Measurements from ENCODE around the gene RHBDF1.
"Not testable (repeated sequence)": the region's sequence is repeated elsewhere in the genome, so short reads cannot be mapped to it uniquely, and the experiment has no call there.

RHBDF1 gene

DNA sequence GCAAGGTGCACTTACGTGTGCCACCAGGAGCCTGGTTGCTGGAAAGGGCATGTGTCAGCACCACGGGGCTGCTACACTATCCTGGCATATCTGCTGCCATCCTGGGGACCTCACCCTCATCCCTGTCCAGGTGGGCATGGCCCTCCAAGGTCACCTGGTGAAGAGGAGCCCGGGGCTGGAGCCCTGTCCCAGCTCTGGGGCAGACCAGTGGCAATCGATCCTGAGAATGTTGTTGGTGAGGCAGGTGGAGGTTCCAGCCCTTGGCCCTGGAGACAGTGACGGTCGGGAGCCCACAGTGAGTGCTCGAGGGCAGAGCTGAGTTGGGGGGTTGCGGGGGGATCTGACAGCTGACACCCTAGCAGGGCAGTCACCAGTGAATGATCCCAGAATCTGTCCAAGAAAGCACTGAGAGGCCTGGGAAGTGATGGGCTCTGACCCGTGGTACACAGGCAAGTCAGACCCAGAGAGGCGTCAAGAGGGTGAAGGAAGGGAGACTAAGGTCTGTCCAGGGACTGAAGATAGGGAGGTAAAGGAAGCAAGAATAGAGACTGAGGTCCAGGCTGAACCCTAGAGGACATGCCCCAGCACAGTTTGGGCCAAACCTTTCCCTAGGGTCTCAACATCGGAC, 36.6 kb downstream of the RHBDF1 start:
- DNase-seq, result no peak

DNA sequence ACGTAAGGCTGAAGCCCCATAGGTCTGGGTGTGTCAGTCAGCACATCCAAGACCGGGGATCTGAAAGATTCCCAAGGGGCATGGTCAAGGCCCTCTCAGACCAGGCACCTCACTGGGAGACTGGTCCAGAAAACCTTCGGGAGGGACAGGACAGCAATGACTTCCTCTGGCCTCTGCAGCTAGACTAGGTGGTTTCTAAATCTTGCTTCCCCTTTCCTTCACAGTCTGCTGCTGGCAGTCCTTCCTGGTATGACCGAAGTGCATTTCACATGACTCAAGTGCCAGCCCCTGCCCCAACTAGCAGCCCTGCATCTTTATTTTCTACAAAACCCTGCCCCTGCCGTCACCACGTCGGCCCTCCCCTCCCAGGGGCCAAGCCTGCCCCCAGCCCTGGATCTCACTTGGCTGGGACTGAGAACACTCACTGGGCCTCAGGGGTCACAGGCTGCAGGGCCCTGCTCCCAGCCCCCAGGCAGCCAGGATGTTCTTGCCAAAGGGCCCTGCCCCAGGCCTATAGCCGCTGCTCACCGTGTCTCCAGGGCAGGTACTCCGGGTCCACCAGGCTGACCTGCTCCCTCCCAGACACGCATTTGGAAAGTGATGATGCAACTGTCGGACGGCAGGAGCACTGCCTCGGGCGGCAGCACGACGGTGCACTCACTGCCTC, 37.3 kb downstream of the RHBDF1 start:
- DNase-seq, result no peak

DNA sequence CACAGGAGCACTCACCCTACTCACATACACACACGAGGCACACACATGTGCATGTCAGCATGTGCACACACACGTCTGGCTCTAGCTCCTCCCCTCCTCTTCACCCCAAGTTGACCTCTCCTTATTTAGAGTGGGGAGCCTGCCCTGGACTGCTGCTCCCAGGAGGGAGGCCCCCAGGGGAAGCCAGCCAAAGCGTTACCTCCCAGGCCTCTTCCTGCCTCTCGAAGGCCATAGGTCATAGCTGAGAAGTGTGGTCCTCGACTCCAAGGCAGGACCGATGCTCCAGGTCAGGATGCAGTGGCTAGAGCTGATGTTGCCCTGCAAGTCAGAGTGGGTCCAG, 37.8 kb downstream of the RHBDF1 start:
- no peak for DNase-seq

DNA sequence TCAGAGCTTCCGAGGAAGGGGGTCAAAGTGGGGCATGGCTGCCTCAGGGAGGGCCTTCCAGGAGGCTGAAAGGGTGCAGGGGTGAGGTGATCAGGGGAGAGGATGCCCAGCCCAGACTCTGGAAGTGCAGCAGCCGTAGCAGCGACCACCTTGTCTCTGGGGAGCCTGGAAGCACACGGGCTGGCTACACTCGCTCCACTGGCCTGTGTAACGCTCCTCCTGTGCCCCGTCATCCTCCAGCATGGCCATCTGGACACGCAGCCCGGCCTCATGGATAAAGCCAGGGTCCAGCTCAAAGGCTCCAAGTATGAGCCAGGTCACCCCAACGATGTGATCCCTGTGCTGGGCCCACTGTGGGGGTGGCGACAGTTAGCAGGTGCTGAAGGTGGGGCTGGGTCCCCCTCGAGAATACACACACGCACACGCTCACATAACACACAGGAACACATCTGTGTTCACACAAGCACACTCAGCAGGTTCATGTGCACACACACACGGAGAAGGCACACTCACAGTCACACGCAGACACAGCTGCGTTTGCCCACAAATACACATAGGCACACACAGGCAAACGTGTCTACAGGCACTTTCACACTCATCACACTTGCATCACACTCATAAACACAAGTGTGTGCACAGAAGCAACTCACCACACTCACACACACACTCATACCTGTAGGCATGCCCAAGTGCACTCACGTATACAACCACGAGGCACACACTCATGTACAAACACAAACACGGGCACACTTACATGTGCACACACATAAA, 38.4 kb downstream of the RHBDF1 start:
- no peak for DNase-seq

DNA sequence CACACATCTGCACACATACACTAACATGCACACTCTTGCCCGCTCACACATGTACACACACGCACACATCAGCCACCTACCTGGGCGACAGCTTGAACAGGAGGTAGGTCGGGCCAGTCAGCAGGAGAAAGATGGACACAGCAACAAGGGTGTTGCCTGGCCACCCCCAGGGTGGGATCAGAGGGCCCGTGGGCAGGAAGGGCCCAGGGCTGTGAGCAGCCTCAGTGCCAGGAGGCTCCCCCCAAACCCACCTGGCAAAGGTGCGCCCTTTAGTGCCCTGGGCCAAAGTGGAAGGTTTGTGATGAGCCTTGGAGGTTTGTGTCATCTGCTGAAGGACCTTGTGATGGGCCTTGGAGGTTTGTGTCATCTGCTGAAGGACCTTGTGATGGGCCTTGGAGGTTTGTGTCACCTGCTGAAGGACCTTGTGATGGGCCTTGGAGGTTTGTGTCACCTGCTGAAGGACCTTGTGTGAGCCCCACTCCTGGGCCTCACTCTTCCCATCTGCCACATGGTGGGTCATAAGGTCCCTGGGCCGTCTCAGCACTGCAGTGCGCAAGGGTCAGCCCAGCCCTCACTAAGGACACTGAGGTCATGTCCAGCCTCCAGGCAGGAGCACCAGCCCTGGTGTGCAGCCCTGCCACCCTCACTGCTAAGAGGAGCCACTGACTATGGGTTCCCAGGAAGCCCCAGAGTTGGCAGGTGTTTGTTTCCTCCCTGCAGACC, 39.1 kb downstream of the RHBDF1 start:
- not testable (repeated sequence) for DNase-seq

DNA sequence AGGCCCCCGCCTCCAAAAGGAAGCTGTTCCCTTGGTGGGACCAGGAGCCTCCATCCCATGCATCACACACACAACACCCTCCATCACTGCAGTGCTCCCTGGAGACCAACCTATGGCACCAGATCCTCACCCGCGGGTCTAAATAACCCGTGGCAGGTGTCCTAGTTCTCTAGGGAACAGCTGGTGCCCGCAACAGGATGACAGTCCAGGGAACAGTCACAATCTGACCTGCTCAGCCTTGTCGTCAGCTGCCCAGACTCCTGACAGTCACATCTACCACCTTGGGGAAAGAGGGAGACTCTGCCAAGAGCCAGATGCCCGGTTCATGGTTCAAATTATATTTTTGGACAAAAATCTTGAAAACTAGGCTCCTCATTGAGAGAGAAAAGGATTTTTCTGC, 41.8 kb downstream of the RHBDF1 start:
- not testable (repeated sequence) for DNase-seq

DNA sequence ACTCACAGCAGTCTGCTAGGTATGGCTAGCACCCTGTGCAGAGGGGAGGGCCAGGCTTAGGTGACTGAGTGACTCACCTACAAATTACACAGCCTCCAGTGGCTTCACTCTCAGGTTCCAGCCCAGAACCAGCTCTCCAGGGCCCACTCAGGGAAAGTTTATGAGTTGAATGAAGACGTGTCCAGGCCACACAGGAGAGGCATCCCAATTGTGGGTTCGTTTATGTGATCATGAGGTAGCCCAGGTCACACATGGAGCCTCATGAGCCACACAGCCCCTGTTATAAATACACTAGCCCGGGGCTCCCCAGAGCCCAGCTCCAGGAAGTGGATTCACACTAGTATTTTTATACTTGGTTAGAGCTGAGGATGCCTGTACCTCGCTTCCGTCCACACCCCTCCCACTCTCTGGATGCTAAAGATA, 46.5 kb downstream of the RHBDF1 start:
- not testable (repeated sequence) for DNase-seq

DNA sequence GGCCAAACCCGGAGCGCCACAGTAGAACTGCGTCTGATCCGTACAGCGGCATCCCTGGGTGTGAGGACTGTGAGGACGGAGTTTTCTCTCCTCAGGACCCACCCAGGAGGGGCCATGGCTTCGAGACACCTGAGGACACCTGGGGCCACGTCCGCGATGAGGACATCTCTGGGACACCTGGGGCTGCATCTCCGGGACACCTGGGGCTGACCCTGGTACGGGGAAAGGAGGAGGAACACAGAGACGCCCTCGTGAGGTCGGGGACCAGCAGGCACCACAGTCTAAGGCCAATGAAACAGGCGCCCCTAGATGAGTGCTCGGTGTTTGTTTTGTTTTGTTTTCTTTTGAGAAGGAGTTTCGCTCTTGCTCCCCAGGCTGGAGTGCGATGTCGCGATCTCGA, 48.3 kb downstream of the RHBDF1 start:
- not testable (repeated sequence) for DNase-seq

DNA sequence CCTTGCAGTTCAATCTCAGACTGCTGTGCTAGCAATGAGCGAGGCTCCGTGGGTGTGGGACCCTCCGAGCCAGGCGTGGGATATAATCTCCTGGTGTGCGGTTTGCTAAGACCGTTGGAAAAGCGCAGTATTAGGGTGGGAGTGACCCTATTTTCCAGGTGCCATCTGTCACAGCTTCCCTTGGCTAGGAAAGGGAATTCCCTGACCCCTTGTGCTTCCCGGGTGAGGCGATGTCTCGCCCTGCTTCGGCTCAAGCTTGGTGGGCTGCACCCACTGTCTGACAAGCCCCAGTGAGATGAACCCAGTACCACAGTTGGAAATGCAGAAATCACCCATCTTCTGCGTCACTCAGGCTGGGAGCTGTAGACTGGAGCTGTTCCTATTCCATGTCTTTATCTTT, 51.5 kb downstream of the RHBDF1 start:
- DNase-seq, result not testable (repeated sequence)

DNA sequence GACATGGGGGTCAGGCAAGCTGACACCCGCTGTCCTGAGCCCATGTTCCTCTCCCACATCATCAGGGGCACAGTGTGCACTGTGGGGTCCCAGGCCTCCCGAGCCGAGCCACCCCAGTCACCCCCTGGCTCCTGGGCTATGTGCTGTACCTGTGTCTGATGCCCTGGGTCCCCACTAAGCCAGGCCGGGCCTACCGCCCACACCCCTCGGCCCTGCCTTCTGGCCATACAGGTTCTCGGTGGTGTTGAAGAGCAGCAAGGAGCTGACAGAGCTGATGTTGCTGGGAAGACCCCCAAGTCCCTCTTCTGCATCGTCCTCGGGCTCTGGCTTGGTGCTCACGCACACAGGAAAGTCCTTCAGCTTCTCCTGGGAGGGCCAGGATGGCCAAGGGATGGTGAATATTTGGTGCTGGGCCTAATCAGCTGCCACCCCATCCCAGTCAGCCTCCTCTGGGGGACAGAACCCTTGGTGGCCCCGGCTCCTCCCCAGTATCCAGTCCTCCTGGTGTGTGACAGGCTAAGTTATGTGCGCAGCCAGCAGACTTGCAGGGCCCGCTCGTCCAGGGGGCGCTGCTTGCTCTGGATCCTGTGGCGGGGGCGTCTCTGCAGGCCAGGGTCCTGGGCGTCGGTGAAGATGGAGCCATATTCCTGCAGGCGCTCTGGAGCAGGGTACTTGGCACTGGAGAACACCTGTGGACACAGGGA, 55.2 kb downstream of the RHBDF1 start:
- DNase-seq, result not testable (repeated sequence)

DNA sequence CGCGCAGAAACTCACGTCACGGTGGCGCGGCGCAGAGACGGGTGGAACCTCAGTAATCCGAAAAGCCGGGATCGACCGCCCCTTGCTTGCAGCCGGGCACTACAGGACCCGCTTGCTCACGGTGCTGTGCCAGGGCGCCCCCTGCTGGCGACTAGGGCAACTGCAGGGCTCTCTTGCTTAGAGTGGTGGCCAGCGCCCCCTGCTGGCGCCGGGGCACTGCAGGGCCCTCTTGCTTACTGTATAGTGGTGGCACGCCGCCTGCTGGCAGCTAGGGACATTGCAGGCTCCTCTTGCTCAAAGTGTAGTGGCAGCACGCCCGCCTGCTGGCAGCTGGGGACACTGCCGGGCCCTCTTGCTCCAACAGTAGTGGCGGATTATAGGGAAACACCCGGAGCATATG, 61.7 kb downstream of the RHBDF1 start:
- peak; percentile 74 for DNase-seq

DNA sequence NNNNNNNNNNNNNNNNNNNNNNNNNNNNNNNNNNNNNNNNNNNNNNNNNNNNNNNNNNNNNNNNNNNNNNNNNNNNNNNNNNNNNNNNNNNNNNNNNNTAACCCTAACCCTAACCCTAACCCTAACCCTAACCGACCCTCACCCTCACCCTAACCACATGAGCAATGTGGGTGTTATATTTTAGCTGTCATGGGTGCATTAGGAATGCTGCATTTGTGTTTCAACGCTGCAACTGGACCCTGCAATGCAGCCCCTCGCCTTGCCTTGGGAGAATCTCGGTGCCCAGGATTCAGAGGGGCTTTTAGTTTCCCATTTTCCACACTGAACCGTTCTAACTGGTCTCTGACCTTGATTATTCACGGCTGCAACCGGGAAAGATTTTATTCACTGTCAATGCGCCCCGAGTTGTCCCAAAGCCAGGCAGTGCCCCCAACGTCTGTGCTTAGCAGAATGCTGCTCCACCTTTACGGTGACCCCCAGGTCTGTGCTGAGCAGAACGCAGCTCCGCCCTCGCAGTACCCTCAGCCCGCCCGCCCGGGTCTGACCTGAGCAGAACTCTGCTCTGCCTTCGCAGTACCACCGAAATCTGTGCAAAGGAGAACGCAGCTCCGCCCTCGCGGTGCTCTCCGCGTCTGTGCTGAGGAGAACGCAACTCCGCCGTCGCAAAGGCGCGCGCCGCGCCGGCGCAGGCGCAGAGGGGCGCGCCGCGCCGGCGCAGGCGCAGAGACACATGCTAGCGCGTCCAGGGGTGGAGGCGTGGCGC, 62.3 kb downstream of the RHBDF1 start:
- no peak for DNase-seq
